Neuronal stem cell (in vitro differentiated cells): Measurements from ENCODE around the gene RANBP1.

Source experiments
- DNase-seq: peaks from one replicate; pipeline ENCODE4 v3.0.0-alpha.2; 2013; ENCODE audit warnings: low spot score
- H2AFZ ChIP-seq: one replicate; pipeline ENCODE4 v1.6.1; 2013; ENCODE audit warnings: mild to moderate bottlenecking, low read length, inconsistent platforms
- H2AK5ac ChIP-seq: 2 replicates; pipeline ENCODE4 v1.6.1; 2013; ENCODE audit warnings: low read depth, mild to moderate bottlenecking, inconsistent platforms, low read length, moderate library complexity, mixed read lengths
- H2BK120ac ChIP-seq: 2 replicates; pipeline ENCODE4 v1.6.1; 2013; ENCODE audit warnings: low read depth, mild to moderate bottlenecking, inconsistent platforms, low read length, moderate library complexity, mixed read lengths
- H2BK12ac ChIP-seq: one replicate; pipeline ENCODE4 v1.6.1; 2013; ENCODE audit warnings: low read length, inconsistent platforms
- H2BK15ac ChIP-seq: 2 replicates; pipeline ENCODE4 v1.6.1; 2013; ENCODE audit warnings: mild to moderate bottlenecking, low read length, inconsistent platforms, mixed read lengths
- H2BK5ac ChIP-seq: one replicate; pipeline ENCODE4 v1.6.1; 2013; ENCODE audit warnings: inconsistent platforms, mild to moderate bottlenecking, low read length, moderate library complexity
- H3K14ac ChIP-seq: one replicate; pipeline ENCODE4 v1.6.1; 2013; ENCODE audit warnings: low read length, inconsistent platforms
- H3K18ac ChIP-seq: 2 replicates; pipeline ENCODE4 v1.6.1; 2013; ENCODE audit warnings: low read length, inconsistent platforms
- H3K23ac ChIP-seq: 2 replicates; pipeline ENCODE4 v1.6.1; 2013; ENCODE audit warnings: low read depth, mild to moderate bottlenecking, mixed read lengths, low read length, inconsistent platforms; ENCODE audit not compliant: poor library complexity
- H3K27ac ChIP-seq: replicated peaks from 3 replicates; pipeline ENCODE4 v1.5.1; 2013; ENCODE audit warnings: low read length, inconsistent platforms
- H3K27me3 ChIP-seq, 3 experiments: 2 replicates each; pipeline ENCODE4 v1.6.1; 2013; ENCODE audit warnings: low read length in 3 of 3, mild to moderate bottlenecking in 2 of 3, inconsistent platforms in 1 of 3, low read depth in 1 of 3, mixed read lengths in 1 of 3, moderate library complexity in 1 of 3; ENCODE audit not compliant: control insufficient read depth in 3 of 3, insufficient read depth in 3 of 3
- H3K36me3 ChIP-seq, 2 donors: replicated peaks in 1 of 2; 2 replicates each; pipeline ENCODE4 v1.6.1; 2013; ENCODE audit warnings: low read length in 2 of 2; ENCODE audit not compliant: control insufficient read depth in 2 of 2, insufficient read depth in 2 of 2
- H3K4ac ChIP-seq: 2 replicates; pipeline ENCODE4 v1.6.1; 2013; ENCODE audit warnings: inconsistent platforms, mild to moderate bottlenecking, low read length, moderate library complexity
- H3K4me1 ChIP-seq, 2 donors: 1 replicate in 1 of 2; 2 replicates in 1 of 2; pipeline ENCODE4 v1.6.1; 2013; ENCODE audit warnings: low read length in 2 of 2, low read depth in 1 of 2; ENCODE audit not compliant: control insufficient read depth in 2 of 2, insufficient read depth in 1 of 2
- H3K4me2 ChIP-seq: one replicate; pipeline ENCODE4 v1.6.1; 2013; ENCODE audit warnings: mild to moderate bottlenecking, low read length, inconsistent platforms; ENCODE audit not compliant: insufficient read depth, poor library complexity, severe bottlenecking
- H3K4me3 ChIP-seq, 2 donors: 2 replicates each; pipeline ENCODE4 v1.5.1; 2013; ENCODE audit warnings: low read length in 2 of 2, mild to moderate bottlenecking in 2 of 2, inconsistent platforms in 1 of 2, moderate library complexity in 1 of 2
- H3K79me1 ChIP-seq: one replicate; pipeline ENCODE4 v1.6.1; 2013; ENCODE audit warnings: low read depth, mild to moderate bottlenecking, inconsistent platforms, low read length, moderate library complexity
- H3K9ac ChIP-seq: one replicate; pipeline ENCODE4 v1.6.1; 2013; ENCODE audit warnings: mild to moderate bottlenecking, low read depth, low read length, inconsistent platforms; ENCODE audit not compliant: poor library complexity
- H3K9me3 ChIP-seq, 2 donors: replicated peaks in 1 of 2; 2 replicates each; pipeline versions ENCODE3 to v1.6.1; 2013; ENCODE audit warnings: low read length in 2 of 2, mild to moderate bottlenecking in 2 of 2, inconsistent platforms in 1 of 2, low read depth in 1 of 2, mixed read lengths in 1 of 2, moderate library complexity in 1 of 2; ENCODE audit not compliant: control insufficient read depth in 2 of 2, insufficient read depth in 1 of 2
- H4K8ac ChIP-seq: one replicate; pipeline ENCODE4 v1.6.1; 2013; ENCODE audit warnings: low read depth, mild to moderate bottlenecking, inconsistent platforms, low read length, moderate library complexity
- H4K91ac ChIP-seq: one replicate; pipeline ENCODE4 v1.6.1; 2013; ENCODE audit warnings: low read length, low read depth, mild to moderate bottlenecking, inconsistent platforms; ENCODE audit not compliant: poor library complexity
- WGBS, 2 donors: extraction: QIAGEN DNeasy Blood & Tissue Kit; methylation state at CpG; one replicate each; pipeline ENCODE4 v1.1.7; 2013; ENCODE audit warnings: missing lambda C conversion rate in 2 of 2, mixed read lengths in 1 of 2; ENCODE audit not compliant: insufficient read length in 2 of 2, insufficient replicate concordance in 1 of 2; ENCODE audit errors: extremely low coverage in 2 of 2; 5-methylcytosine and 5-hydroxymethylcytosine counted together

The RANBP1 gene

GRCh38 chr22:20147237-20147988 is 31.5 kb downstream of the RANBP1 start:
- Histone ChIP-seq H3K4me2 (no peak overlapping the region), H2BK15ac (no peak overlapping the region), H4K8ac (no peak overlapping the region), H3K14ac (no peak overlapping the region), H2AK5ac (no peak overlapping the region), H2AFZ (no peak overlapping the region), H3K9me3 (no peaks in the 10 kb centered on the region), H3K4me1 (peaks cover 0 to 1% of the 10 kb centered on the region in 2 donors), H3K36me3 (no peaks in the 10 kb centered on the region), H2BK120ac (no peak overlapping the region), H3K23ac (no peak overlapping the region), H3K79me1 (peaks cover 2% of the 10 kb centered on the region), H3K4ac (no peak overlapping the region), H3K9ac (peak overlapping the region; percentile 21), H3K27me3 (no peaks in the 10 kb centered on the region), H3K4me3 (no peak overlapping the region), H4K91ac (no peak overlapping the region), H2BK12ac (no peak overlapping the region), H2BK5ac (no peak overlapping the region), H3K27ac (no peak overlapping the region), H3K18ac (no peak overlapping the region)
- no peak for DNase-seq
- WGBS, 2 donors, result no CpG with 5 or more reads among the region's 14 CpGs

GRCh38 chr22:20148414-20148813 is 32.5 kb downstream of the RANBP1 start:
- Histone ChIP-seq H3K9me3 (no peaks in the 10 kb centered on the region), H4K91ac (no peak overlapping the region), H2BK5ac (no peak overlapping the region), H2AFZ (no peak overlapping the region), H3K14ac (peak overlapping the region; percentile 82), H2BK120ac (no peak overlapping the region), H3K79me1 (no peaks in the 10 kb centered on the region), H3K18ac (peak overlapping the region; percentile 48), H3K36me3 (no peaks in the 10 kb centered on the region), H3K4me1 (peaks cover 1 to 3% of the 10 kb centered on the region in 2 donors), H4K8ac (no peak overlapping the region), H3K27me3 (no peaks in the 10 kb centered on the region), H3K9ac (no peak overlapping the region), H3K23ac (peak overlapping the region; percentile 65), H3K4ac (no peak overlapping the region), H3K4me3 (no peak overlapping the region), H3K4me2 (no peak overlapping the region), H3K27ac (no peak overlapping the region), H2BK15ac (no peak overlapping the region), H2BK12ac (no peak overlapping the region), H2AK5ac (peak overlapping the region; percentile 70)
- no CpG with 5 or more reads among the region's 18 CpGs for WGBS, 2 donors
- DNase-seq, result no peak

GRCh38 chr22:20149257-20150250 is 33.6 kb downstream of the RANBP1 start:
- no peaks in the 10 kb centered on the region for H3K36me3 ChIP-seq
- H3K9me3 ChIP-seq, result no peaks in the 10 kb centered on the region
- no peak overlapping the region for H3K4me2 ChIP-seq
- no peak overlapping the region for H2AK5ac ChIP-seq
- no peak overlapping the region for H3K9ac ChIP-seq
- H3K4ac ChIP-seq, result no peak overlapping the region
- H3K27ac ChIP-seq, result no peak overlapping the region
- no CpG with 5 or more reads among the region's 32 CpGs for WGBS, 2 donors
- H2BK12ac ChIP-seq, result no peak overlapping the region
- H3K4me3 ChIP-seq, result no peak overlapping the region
- H4K8ac ChIP-seq, result no peak overlapping the region
- H3K4me1 ChIP-seq, result peaks cover 8 to 11% of the 10 kb centered on the region in 2 donors
- H3K23ac ChIP-seq, result peak overlapping the region; percentile 73
- H2BK5ac ChIP-seq, result no peak overlapping the region
- no peak overlapping the region for H4K91ac ChIP-seq
- H3K14ac ChIP-seq, result peak overlapping the region; percentile 82
- no peak overlapping the region for H2BK15ac ChIP-seq
- no peak overlapping the region for H2AFZ ChIP-seq
- no peak overlapping the region for H2BK120ac ChIP-seq
- H3K27me3 ChIP-seq, result no peaks in the 10 kb centered on the region
- no peak for DNase-seq
- H3K79me1 ChIP-seq, result no peaks in the 10 kb centered on the region
- H3K18ac ChIP-seq, result no peak overlapping the region
